WTC11 (cell line): ENCODE results near the gene FXYD6. TPM values are rescaled to one million over a fixed set of nuclear protein-coding genes. Genes with fewer than 3 reads are reported as not detected.

ENCODE experiments used
- ATAC-seq: fragments of 200-7000 bp; cut with Tn5 transposase; 2 replicates; pipeline ENCODE4 v1.10.0; 2021; ENCODE audit warnings: mild to moderate bottlenecking, moderate library complexity
- CTCF ChIA-PET: fragments of 300-600 bp; sonication (Branson Sonifier 250); formaldehyde crosslinking; loops from one replicate; lab custom pipeline; 2021; ENCODE audit warnings: antibody characterized with exemption; lab: Charles Lee
- POLR2A ChIA-PET: fragments of 350-600 bp; sonication (Branson Sonifier 250); formaldehyde crosslinking; loops from one replicate; lab custom pipeline; 2021; ENCODE audit warnings: antibody characterized with exemption; lab: Charles Lee
- DNase-seq: peaks from one replicate; pipeline ENCODE4 v3.0.0; 2021; ENCODE audit warnings: low spot score
- H3K27ac Mint-ChIP-seq: 2 replicates; pipeline ENCODE4 v1.8.0; 2021; ENCODE audit warnings: mixed read lengths
- H3K27me3 Mint-ChIP-seq: 2 replicates; pipeline ENCODE4 v1.8.0; 2021; ENCODE audit warnings: low read depth, mild to moderate bottlenecking, moderate library complexity, mixed read lengths
- H3K36me3 Mint-ChIP-seq: 2 replicates; pipeline ENCODE4 v1.8.0; 2021; ENCODE audit warnings: mixed read lengths
- H3K4me1 Mint-ChIP-seq: 2 replicates; pipeline ENCODE4 v1.8.0; 2022; ENCODE audit warnings: mixed read lengths
- H3K4me3 Mint-ChIP-seq: 2 replicates; pipeline ENCODE4 v1.8.0; 2021; ENCODE audit warnings: mild to moderate bottlenecking, moderate library complexity, mixed read lengths
- H3K9me3 Mint-ChIP-seq: 2 replicates; pipeline ENCODE4 v1.8.0; 2021; ENCODE audit warnings: mixed read lengths
- ATF1 ChIP-seq: sonication (generic); formaldehyde crosslinking; IDR thresholded peaks from 2 replicates; pipeline ENCODE4 v1.8.1; 2023; ENCODE audit warnings: mild to moderate bottlenecking, moderate library complexity, missing genetic modification reagents
- ATF2 ChIP-seq: sonication (generic); formaldehyde crosslinking; IDR thresholded peaks from 2 replicates; pipeline ENCODE4 v1.8.1; 2022; ENCODE audit warnings: low read depth, missing genetic modification reagents, borderline replicate concordance
- CDX4 ChIP-seq: fragments of 250-450 bp; sonication (Bioruptor Pico); IDR thresholded peaks from 2 replicates; pipeline ENCODE4 v1.9.0; 2021; ENCODE audit warnings: moderate library complexity, mild to moderate bottlenecking, inconsistent platforms, borderline replicate concordance
- E2F4 ChIP-seq: sonication (generic); formaldehyde crosslinking; IDR thresholded peaks from 2 replicates; pipeline ENCODE4 v1.8.1; 2022; ENCODE audit warnings: low read depth, mild to moderate bottlenecking, moderate library complexity, missing genetic modification reagents, borderline replicate concordance
- FOXK1 ChIP-seq: sonication (generic); formaldehyde crosslinking; IDR thresholded peaks from 2 replicates; pipeline ENCODE4 v1.8.0; 2022; ENCODE audit warnings: mild to moderate bottlenecking, moderate library complexity, missing genetic modification reagents
- FOXP1 ChIP-seq: sonication (generic); formaldehyde crosslinking; IDR thresholded peaks from 2 replicates; pipeline ENCODE4 v1.8.0; 2022; ENCODE audit warnings: missing genetic modification reagents, mild to moderate bottlenecking, moderate library complexity, borderline replicate concordance
- GABPB1 ChIP-seq: sonication (generic); formaldehyde crosslinking; IDR thresholded peaks from 2 replicates; pipeline ENCODE4 v1.8.1; 2023; ENCODE audit warnings: mild to moderate bottlenecking, missing genetic modification reagents
- GTF2I ChIP-seq: fragments of 250-450 bp; sonication (Bioruptor Pico); conservative IDR thresholded peaks from 2 replicates; pipeline ENCODE4 v1.4.0; 2021; ENCODE audit warnings: mild to moderate bottlenecking
- HMGA2 ChIP-seq: fragments of 250-450 bp; sonication (Bioruptor Pico); IDR thresholded peaks from 2 replicates; pipeline ENCODE4 v1.4.0; 2021; ENCODE audit warnings: mild to moderate bottlenecking, moderate library complexity
- IRF2 ChIP-seq: sonication (generic); formaldehyde crosslinking; IDR thresholded peaks from 2 replicates; pipeline ENCODE4 v1.8.0; 2022; ENCODE audit warnings: low read depth, missing genetic modification reagents, borderline replicate concordance
- JUN ChIP-seq: sonication (generic); formaldehyde crosslinking; IDR thresholded peaks from 2 replicates; pipeline ENCODE4 v1.8.0; 2023; ENCODE audit warnings: mild to moderate bottlenecking, missing genetic modification reagents
- MAX ChIP-seq: sonication (generic); formaldehyde crosslinking; IDR thresholded peaks from 2 replicates; pipeline ENCODE4 v1.8.0; 2022; ENCODE audit warnings: mild to moderate bottlenecking, missing genetic modification reagents
- NFATC4 ChIP-seq: fragments of 250-450 bp; sonication (Bioruptor Pico); IDR thresholded peaks from 2 replicates; pipeline ENCODE4 v1.9.0; 2021; ENCODE audit warnings: mild to moderate bottlenecking
- NFYB ChIP-seq: sonication (generic); formaldehyde crosslinking; conservative IDR thresholded peaks from 2 replicates; pipeline ENCODE4 v1.8.0; 2022; ENCODE audit warnings: low read depth, missing genetic modification reagents
- TCF7 ChIP-seq: sonication (generic); formaldehyde crosslinking; IDR thresholded peaks from 2 replicates; pipeline ENCODE4 v1.8.0; 2022; ENCODE audit warnings: mild to moderate bottlenecking, low read depth, missing genetic modification reagents, moderate library complexity
- TP53 ChIP-seq: sonication (generic); formaldehyde crosslinking; IDR thresholded peaks from 2 replicates; pipeline ENCODE4 v1.8.1; 2023; ENCODE audit warnings: mild to moderate bottlenecking, missing genetic modification reagents
- USF1 ChIP-seq: sonication (generic); formaldehyde crosslinking; IDR thresholded peaks from 2 replicates; pipeline ENCODE4 v1.8.0; 2022; ENCODE audit warnings: mild to moderate bottlenecking, missing genetic modification reagents
- ZMAT4 ChIP-seq: fragments of 250-450 bp; sonication (Bioruptor Pico); IDR thresholded peaks from 2 replicates; pipeline ENCODE4 v1.9.0; 2021; ENCODE audit warnings: mild to moderate bottlenecking
- ZNF219 ChIP-seq: sonication (generic); formaldehyde crosslinking; IDR thresholded peaks from 2 replicates; pipeline ENCODE4 v1.8.0; 2023; ENCODE audit warnings: missing genetic modification reagents, mild to moderate bottlenecking, borderline replicate concordance
- ZNF396 ChIP-seq: fragments of 250-450 bp; sonication (Bioruptor Pico); IDR thresholded peaks from 2 replicates; pipeline ENCODE4 v1.8.0; 2021; ENCODE audit warnings: mild to moderate bottlenecking, moderate library complexity, borderline replicate concordance
- ZNF416 ChIP-seq: fragments of 250-450 bp; sonication (Bioruptor Pico); IDR thresholded peaks from 2 replicates; pipeline ENCODE4 v1.9.0; 2021; ENCODE audit warnings: mild to moderate bottlenecking, inconsistent platforms
- ZNF671 ChIP-seq: fragments of 250-450 bp; sonication (Bioruptor Pico); IDR thresholded peaks from 2 replicates; pipeline ENCODE4 v1.8.0; 2021; ENCODE audit warnings: mild to moderate bottlenecking
- ZSCAN18 ChIP-seq: fragments of 250-450 bp; sonication (Bioruptor Pico); IDR thresholded peaks from 2 replicates; pipeline ENCODE4 v2.1.2; 2022; ENCODE audit warnings: mild to moderate bottlenecking, moderate library complexity
- total RNA-seq: library from RNA; stranded (reverse); gene quantifications from 3 replicates; pipeline ENCODE4 v1.2.3, GENCODE V29; 2021

The FXYD6 gene
- total RNA-seq, 1 experiment from 2014 or later = 26.2 TPM

GRCh38 chr11:117910525-117910924, 34.1 kb upstream of the FXYD6 start:
- H3K4me3 Mint-ChIP-seq = no peak overlapping the region
- POLR2A ChIA-PET = no interaction called here
- CTCF ChIA-PET = interaction anchor here (0.6 to 5.7 kb wide), 9 partner anchors 9 to 509 kb away, joined by 3 to 83 read pairs (median 3); partner anchors contain the start of gene FXYD6
- no peak overlapping the region for H3K27ac Mint-ChIP-seq
- no peaks in the 10 kb centered on the region; the same call in 1 of the 2 replicates for H3K27me3 Mint-ChIP-seq
- H3K4me1 Mint-ChIP-seq = peaks cover 21% of the 10 kb centered on the region
- ATAC-seq (no peak), DNase-seq (no peak)
- no peak for TF ChIP-seq GTF2I (CRISPR knock-in tag)
- TF ChIP-seq TCF7 (CRISPR knock-in tag) = no peak
- no peak for TF ChIP-seq NFATC4 (CRISPR knock-in tag)
- TF ChIP-seq MAX (CRISPR knock-in tag) = no peak
- TF ChIP-seq TP53 (CRISPR knock-in tag) = no peak
- TF ChIP-seq ATF2 (CRISPR knock-in tag) = no peak
- TF ChIP-seq NFYB (CRISPR knock-in tag) = no peak
- TF ChIP-seq ZNF416 = no peak
- no peak for TF ChIP-seq HMGA2 (CRISPR knock-in tag)
- no peak for TF ChIP-seq FOXP1 (CRISPR knock-in tag)
- no peaks in the 10 kb centered on the region for H3K9me3 Mint-ChIP-seq
- H3K36me3 Mint-ChIP-seq = no peaks in the 10 kb centered on the region

GRCh38 chr11:117909611-117910382, 33.3 kb upstream of the FXYD6 start:
- H3K9me3 Mint-ChIP-seq = no peaks in the 10 kb centered on the region
- H3K4me3 Mint-ChIP-seq = no peak overlapping the region
- ATAC-seq = no peak
- H3K36me3 Mint-ChIP-seq = no peaks in the 10 kb centered on the region
- no peaks in the 10 kb centered on the region; the same call in 1 of the 2 replicates for H3K27me3 Mint-ChIP-seq
- no peak overlapping the region for H3K27ac Mint-ChIP-seq
- POLR2A ChIA-PET = no interaction called here
- no peak for DNase-seq
- no peak for TF ChIP-seq ZMAT4
- TF ChIP-seq IRF2 (CRISPR knock-in tag) = no peak
- no peak for TF ChIP-seq FOXK1
- CTCF ChIA-PET = interaction anchor here (0.6 to 5.7 kb wide), 14 partner anchors 9 to 509 kb away, joined by 3 to 83 read pairs (median 4); partner anchors contain the start of genes FXYD2 and FXYD6
- peaks cover 16% of the 10 kb centered on the region for H3K4me1 Mint-ChIP-seq

GRCh38 chr11:117908959-117909610, 32.6 kb upstream of the FXYD6 start:
- DNase-seq = no peak
- Mint-ChIP-seq H3K4me3 (no peak overlapping the region), H3K27me3 (no peaks in the 10 kb centered on the region; the same call in 1 of the 2 replicates), H3K36me3 (no peaks in the 10 kb centered on the region), H3K4me1 (peaks cover 15% of the 10 kb centered on the region), H3K9me3 (no peaks in the 10 kb centered on the region), H3K27ac (no peak overlapping the region)
- ChIA-PET POLR2A (no interaction called here), CTCF (interaction anchor here (1.0 to 5.7 kb wide), 10 partner anchors 8 to 101 kb away, joined by 3 to 83 read pairs (median 4); partner anchors contain the start of genes FXYD2 and FXYD6)
- peak; percentile 8; the same call in 1 of the 2 replicates for ATAC-seq
- no peak for TF ChIP-seq ATF1
- no peak for TF ChIP-seq GABPB1 (CRISPR knock-in tag)
- TF ChIP-seq ZNF219 (CRISPR knock-in tag) = no peak
- TF ChIP-seq ZNF396 = no peak
- no peak for TF ChIP-seq E2F4 (CRISPR knock-in tag)
- no peak for TF ChIP-seq ZSCAN18 (CRISPR knock-in tag)
- TF ChIP-seq ZNF671 = no peak
- no peak for TF ChIP-seq CDX4 (CRISPR knock-in tag)
- no peak for TF ChIP-seq JUN
- no peak for TF ChIP-seq NFATC4 (CRISPR knock-in tag)
- TF ChIP-seq USF1 (CRISPR knock-in tag) = no peak
